Measurements from ENCODE around the gene RBBP5.

The RBBP5 gene

GRCh38 chr1:205129447-205130029 is 7.8 kb upstream of the RBBP5 start:
- DNase-seq (ENCODE audit: low spot score) = no peak

GRCh38 chr1:205128050-205128449 is 6.3 kb upstream of the RBBP5 start:
- DNase-seq (ENCODE audit: low spot score) = no peak

DNA sequence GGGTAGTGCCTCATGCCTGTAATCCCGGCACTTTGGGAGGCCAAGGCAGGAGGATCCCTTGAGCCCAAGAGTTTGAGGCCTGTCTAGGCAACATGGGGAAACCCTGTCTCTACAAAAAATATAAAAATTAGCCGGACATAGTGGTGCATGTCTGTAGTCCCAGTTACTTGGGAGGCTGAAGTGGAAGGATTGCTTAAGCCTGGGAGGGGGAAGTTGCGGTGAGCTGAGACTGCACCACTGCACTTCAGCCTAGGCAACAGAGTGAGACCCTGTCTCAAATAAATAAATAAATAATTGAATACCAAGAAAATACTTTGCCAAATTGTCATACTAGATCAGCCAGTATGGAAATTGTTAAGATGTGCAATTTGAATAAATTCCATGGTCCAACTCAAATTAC is 5.9 kb upstream of the RBBP5 start:
- no peak for DNase-seq (ENCODE audit: low spot score)

- DNase-seq (ENCODE audit: low spot score) = no peak
These were observed 2.9 kb upstream of the RBBP5 start for GRCh38 chr1:205124726-205125125.

DNA sequence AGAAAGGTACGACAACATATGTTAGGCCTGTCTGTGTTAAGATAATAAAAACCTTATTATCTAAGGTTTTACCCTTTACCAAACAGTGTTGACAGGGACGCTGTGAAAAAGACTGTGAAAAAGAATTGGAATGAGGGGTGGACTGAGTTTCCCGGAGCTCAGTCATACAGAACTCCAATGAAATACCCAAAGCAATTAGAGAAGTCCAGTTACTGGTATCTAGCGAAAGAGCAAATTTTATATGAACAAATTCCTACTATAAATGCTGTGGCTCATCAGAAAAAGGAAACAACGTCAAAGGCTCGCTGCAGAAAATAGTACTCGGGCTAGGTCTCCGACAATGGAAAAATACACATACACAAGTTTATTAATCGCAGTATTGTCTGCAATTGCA is 708 bp upstream of the RBBP5 start:
- DNase-seq (ENCODE audit: low spot score) = no peak

DNA sequence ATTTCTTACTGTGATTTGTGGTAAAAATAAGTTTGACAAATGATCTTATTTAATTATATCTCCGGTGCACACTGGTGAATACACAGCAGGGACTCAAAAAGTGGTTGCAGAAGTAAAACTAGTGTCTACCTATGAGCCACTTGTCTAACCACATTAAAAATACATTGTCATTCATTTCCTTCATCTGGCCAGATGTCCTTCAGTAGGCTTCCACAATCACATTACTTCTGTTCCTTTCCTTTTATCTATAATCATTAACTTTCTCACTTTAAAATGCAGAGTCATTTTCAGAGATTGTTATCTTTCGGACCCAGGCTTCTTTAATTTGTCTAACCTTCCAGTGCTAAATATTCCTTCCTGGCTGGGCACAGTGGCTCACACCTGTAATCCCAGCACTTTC is 3.0 kb downstream of the RBBP5 start:
- no peak for DNase-seq (ENCODE audit: low spot score)

DNA sequence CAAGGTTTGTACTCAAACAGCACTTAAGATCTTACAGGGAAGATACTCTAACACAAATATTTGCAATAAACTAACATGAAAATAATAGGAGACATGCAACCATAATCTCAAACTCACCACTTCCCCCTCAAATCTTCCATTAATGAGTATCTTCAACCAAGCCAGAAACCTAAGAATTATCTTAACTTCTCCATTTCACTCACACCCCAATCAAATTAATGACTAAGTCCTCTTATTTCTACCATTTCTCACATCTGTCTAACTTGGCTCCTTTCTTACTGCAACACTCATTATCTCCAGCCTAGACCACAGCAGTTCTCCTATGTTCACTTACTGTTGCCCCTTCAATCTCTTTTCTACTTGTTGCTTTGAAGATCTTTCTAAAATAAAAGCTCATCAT is 10.4 kb downstream of the RBBP5 start:
- no peak for DNase-seq (ENCODE audit: low spot score)

GRCh38 chr1:205109711-205110110 is 12.1 kb downstream of the RBBP5 start:
- DNase-seq (ENCODE audit: low spot score) = no peak

GRCh38 chr1:205109269-205109668 is 12.5 kb downstream of the RBBP5 start:
- DNase-seq (ENCODE audit: low spot score) = no peak

DNA sequence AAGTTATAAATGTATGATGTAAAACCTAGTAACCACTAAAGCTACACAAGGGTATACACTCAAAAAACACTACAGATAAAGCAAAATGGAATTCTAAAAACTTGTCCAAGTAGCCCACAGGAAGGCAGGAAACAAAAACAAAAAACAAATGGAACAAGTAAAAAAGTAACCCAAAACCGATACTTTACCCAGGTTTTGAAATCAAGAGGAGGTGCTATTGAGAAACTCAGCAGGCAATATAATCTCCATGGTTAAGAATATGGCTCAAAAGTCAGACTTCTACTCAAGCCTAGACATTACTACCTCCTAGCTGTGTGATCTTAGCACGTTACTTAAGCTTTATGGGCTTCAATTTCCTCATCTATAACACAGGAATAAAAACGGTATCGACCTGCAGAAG is 13.3 kb downstream of the RBBP5 start:
- no peak for DNase-seq (ENCODE audit: low spot score)

- DNase-seq (ENCODE audit: low spot score) = no peak
These were observed 14.5 kb downstream of the RBBP5 start for GRCh38 chr1:205107327-205107726.

GRCh38 chr1:205102404-205102803 is 19.4 kb downstream of the RBBP5 start:
- DNase-seq (ENCODE audit: low spot score) = no peak

- DNase-seq (ENCODE audit: low spot score) = no peak
These were observed 23.5 kb downstream of the RBBP5 start for GRCh38 chr1:205098242-205098641.

DNA sequence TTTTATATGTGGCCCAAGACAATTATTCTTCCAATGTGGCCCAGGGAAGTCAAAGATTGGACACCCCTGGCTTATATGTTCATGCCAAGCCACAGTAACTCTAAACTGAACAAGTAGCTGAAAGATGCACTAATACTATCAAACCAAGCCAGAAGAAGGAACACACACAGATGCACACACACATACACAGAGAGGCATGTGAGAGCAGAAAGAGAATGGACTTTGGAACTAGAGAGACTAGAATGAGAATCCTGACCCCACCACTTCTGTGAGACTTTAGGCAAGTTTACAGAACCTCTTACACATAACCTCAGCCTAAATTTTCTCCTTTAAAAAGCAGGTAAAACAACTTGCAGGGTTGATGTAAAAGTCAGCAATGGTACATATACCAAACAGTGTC is 26.4 kb downstream of the RBBP5 start:
- DNase-seq (ENCODE audit: low spot score) = no peak

DNA sequence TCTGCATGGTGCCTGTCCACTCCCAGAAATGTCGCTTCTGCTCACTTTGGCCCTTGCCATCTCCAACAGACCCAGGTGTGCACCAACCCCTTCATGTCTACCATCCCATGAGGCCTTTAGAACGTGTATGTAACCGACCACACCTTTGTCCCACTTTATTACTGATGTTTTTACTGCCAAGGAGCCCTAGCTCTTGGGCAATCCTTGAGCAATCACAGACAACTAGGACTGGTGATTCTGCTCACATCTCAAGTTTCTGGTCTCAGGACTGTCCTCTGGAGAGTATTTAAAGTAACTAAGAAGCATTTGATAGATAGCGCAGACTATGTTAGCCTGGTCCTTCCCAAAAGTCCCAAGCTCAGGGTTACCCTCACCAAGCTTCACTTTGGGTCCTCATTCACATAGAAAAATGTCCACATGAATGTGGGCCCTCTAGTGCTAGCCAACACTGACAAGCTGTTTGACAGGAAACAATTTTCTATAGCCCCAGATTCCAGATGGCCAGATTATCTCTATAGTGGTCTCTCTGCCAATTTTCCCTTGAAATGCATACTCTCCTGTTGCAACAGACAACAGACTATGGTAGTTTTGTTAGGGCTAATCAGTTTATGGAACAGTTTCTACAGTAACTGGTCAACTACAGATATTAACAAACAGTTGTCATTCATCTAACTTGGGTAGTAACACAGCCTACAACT is 30.6 kb downstream of the RBBP5 start:
- no peak for DNase-seq (ENCODE audit: low spot score)

DNA sequence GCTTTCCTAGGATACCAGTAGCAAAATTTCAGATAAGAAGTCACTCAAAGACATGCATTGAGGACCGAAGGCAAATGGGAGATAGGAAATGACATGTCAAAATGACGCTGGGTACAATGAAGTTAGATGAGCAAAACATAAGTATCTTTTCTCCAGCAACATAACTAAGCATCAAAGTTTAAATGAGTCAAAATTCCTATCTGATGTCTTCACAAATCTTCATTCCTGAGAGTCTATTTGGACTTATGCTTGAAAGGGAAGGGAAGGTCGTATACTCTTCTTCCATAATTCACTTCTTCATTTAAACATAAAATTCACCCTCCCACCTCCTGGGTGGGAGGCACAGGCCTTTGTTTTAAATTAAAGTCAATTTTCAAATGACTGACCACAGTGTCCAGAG is 33.4 kb downstream of the RBBP5 start:
- DNase-seq (ENCODE audit: low spot score) = no peak

GRCh38 chr1:205084360-205084759 is 37.4 kb downstream of the RBBP5 start, which contains the start of gene TMEM81:
Gene TMEM81, minus strand, starts transcription at chr1:205084460. Its CDS starts 140 bp downstream, at chr1:205084320.
- no peak for DNase-seq (ENCODE audit: low spot score)

- no peak for DNase-seq (ENCODE audit: low spot score)
These were observed 39.3 kb downstream of the RBBP5 start for GRCh38 chr1:205082431-205082830.

GRCh38 chr1:205077934-205078311 is 43.9 kb downstream of the RBBP5 start:
- DNase-seq (ENCODE audit: low spot score) = no peak

DNA sequence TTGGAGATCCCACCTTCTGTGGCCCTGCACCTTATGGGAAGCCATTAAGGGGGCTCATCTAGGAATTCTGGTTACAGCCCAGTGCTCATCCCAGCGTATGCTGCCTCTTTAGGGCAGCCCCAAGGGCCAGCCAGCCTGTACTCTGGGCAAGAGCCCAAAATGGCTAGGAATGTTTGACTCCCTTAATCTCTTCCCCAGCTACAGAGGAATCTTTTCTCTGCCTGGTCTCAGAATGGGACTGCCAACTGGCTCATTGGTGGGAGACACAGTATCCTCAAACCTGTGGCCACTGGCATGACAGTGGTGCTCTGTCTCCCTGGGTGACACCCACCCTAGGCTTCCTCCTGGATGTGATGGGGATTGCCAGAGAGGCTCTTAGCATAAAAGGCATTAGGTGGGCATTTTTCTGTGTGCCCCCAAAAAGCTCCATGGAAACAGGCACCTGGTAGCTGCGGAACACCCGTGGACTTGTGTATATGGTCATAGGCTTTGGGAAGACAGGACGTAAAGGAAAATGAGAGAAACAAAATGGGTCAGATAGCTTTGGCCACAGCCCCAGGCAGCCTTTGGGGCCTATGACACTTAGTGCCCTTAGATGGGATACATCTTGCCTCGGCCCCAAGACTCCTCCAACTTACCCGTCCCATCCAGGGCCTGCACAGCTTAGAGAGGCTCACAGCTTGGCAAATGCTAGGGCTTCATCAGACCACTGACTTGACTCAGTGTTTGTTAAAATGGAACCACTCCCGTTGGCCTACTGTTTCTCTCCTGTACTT is 44.4 kb downstream of the RBBP5 start:
- peak; percentile 30 for DNase-seq (ENCODE audit: low spot score)

DNA sequence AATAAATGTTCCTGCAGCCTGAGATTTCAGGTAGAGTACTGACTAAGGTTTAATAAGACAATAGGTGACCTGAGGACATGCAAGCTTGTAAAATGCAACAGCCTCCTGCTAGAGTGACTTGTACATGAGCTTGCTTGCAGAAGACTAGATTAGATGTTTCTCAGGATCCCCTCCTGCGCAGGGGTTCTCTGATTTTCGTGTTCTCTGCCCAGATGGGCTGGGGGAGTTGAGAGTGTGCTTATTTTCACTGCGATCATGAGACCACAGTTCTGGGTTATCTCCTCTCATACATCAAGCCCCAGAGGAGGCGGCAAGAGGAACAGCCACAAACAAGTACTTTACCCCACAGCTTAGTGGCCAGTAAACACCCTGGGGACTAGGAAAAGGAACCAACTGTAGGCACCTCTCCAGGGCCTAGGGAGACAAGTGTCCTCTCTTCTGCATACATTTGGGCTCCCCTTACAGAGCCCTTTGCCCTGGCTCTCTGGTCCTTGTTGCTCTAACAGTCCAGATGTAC is 45.5 kb downstream of the RBBP5 start:
- DNase-seq (ENCODE audit: low spot score) = peak; percentile 2

DNA sequence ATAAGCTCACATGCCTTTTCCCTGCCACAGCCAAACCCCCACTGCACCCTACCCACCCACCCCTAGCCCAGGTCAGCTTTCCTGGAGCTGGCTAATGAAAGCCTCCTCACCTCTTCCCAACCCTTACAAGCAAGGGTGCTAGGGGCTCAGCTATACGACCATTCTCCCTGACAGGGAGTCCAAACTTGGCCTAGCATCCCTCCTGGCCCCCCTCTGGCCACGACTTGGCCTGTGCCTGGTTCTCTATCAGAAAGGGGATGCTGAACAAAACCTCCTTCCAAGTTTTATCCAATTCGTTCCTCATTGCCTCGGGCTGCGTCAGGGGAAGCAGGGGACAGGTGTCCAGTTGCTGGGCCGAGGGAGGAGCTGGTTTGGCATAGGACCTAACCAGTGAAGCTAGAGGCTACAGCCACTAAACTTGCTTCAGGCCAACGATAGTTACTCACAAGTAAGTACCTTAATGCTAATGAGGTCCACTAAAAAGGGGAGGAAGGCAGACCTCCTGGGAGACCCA is 46.1 kb downstream of the RBBP5 start:
- DNase-seq (ENCODE audit: low spot score) = peak; percentile 1

GRCh38 chr1:205074513-205074912 is 47.3 kb downstream of the RBBP5 start:
- peak; percentile 25 for DNase-seq (ENCODE audit: low spot score)

All from AG08396 (cell line).